SK-N-SH (cell line): Measurements from ENCODE around the gene GCH1.

Experiments used
- CTCF ChIP-seq: fragments of 200-600 bp; sonication (generic); IDR thresholded peaks from 2 replicates; pipeline ENCODE4 v1.6.1; 2017; ENCODE audit warnings: antibody characterized with exemption, mild to moderate bottlenecking, moderate library complexity
- IRF3 ChIP-seq: fragments of 150-350 bp; IDR thresholded peaks from 2 replicates; pipeline ENCODE4 v1.6.1; 2016; ENCODE audit warnings: mild to moderate bottlenecking, low read depth, low read length
- JUND ChIP-seq: IDR thresholded peaks from 2 replicates; pipeline ENCODE4 v1.4.0; 2012
- MXI1 ChIP-seq: IDR thresholded peaks from 2 replicates; pipeline ENCODE4 v1.6.1; 2012; ENCODE audit warnings: mild to moderate bottlenecking, low read depth, low read length, improper control_type of control experiment
- NFIC ChIP-seq: IDR thresholded peaks from 2 replicates; pipeline ENCODE4 v1.4.0; 2012; ENCODE audit warnings: borderline replicate concordance
- POLR2AphosphoS5 ChIP-seq: IDR thresholded peaks from 2 replicates; pipeline ENCODE4 v1.6.1; 2012; ENCODE audit warnings: low read depth, low read length
- RFX5 ChIP-seq: IDR thresholded peaks from 2 replicates; pipeline ENCODE4 v1.6.1; 2012; ENCODE audit warnings: mild to moderate bottlenecking, improper control_type of control experiment, low read length
- TEAD4 ChIP-seq: IDR thresholded peaks from 2 replicates; pipeline ENCODE4 v1.4.0; 2012; ENCODE audit warnings: mild to moderate bottlenecking, borderline replicate concordance; ENCODE audit not compliant: insufficient read depth
- YY1 ChIP-seq: IDR thresholded peaks from 2 replicates; pipeline ENCODE4 v1.4.0; 2012; ENCODE audit warnings: low read depth, mild to moderate bottlenecking

- no peak for TF ChIP-seq NFIC
- TF ChIP-seq CTCF: no peak
- TF ChIP-seq YY1: no peak
- TF ChIP-seq RFX5: no peak
- no peak for TF ChIP-seq TEAD4
- TF ChIP-seq MXI1: no peak
- TF ChIP-seq JUND: no peak
- TF ChIP-seq POLR2AphosphoS5: no peak
- no peak for TF ChIP-seq IRF3
Observed at GRCh38 chr14:54908190-54908589, 5.6 kb upstream of the GCH1 start.
